Lower leg skin (tissue), 3 donors: ENCODE data around the gene ISCA1.

Source experiments
- POLR2A ChIP-seq, 2 donors: fragments of 450-650 bp; IDR thresholded peaks; one replicate each; pipeline ENCODE4 v1.6.1; 2016 to 2017; ENCODE audit warnings: antibody characterized with exemption in 2 of 2, mild to moderate bottlenecking in 1 of 2, moderate library complexity in 1 of 2
- TF ChIP-seq, protein P1 (sequence below), 3 donors: fragments of 450-650 bp; IDR thresholded peaks; one replicate each; pipeline ENCODE4 v1.5.1; 2016; ENCODE audit warnings: antibody characterized with exemption in 3 of 3, mild to moderate bottlenecking in 3 of 3, moderate library complexity in 2 of 3

DNA sequence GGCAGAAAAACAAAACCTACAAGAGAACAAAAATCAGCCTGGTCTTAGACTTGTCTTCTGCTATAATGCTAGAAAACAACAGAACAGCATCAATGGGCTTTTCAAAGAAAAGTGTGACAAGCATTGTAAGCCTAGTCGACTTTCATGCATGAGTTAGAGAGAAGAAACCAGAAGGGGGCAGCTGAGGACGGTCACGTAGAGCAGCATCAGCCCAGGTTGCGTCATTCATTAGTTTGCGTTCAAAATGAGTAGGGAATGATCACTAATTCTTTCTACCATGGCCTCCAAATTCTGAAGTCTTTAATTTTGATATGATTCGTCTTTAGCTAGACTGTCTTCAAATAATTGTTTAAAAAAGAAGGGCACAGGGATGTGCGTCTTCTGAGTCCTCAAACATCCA is 4.7 kb upstream of the ISCA1 start:
- no peak for TF ChIP-seq POLR2A (IDR thresholded peaks at IDR 0.05)
- TF ChIP-seq, protein P1, sequence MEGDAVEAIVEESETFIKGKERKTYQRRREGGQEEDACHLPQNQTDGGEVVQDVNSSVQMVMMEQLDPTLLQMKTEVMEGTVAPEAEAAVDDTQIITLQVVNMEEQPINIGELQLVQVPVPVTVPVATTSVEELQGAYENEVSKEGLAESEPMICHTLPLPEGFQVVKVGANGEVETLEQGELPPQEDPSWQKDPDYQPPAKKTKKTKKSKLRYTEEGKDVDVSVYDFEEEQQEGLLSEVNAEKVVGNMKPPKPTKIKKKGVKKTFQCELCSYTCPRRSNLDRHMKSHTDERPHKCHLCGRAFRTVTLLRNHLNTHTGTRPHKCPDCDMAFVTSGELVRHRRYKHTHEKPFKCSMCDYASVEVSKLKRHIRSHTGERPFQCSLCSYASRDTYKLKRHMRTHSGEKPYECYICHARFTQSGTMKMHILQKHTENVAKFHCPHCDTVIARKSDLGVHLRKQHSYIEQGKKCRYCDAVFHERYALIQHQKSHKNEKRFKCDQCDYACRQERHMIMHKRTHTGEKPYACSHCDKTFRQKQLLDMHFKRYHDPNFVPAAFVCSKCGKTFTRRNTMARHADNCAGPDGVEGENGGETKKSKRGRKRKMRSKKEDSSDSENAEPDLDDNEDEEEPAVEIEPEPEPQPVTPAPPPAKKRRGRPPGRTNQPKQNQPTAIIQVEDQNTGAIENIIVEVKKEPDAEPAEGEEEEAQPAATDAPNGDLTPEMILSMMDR (IDR thresholded peaks at IDR 0.05): no peak
